GM23248 (cell line): ENCODE results near the gene HOXC12.

Source experiments
- EZH2 ChIP-seq: fragments of 200-600 bp; sonication (generic); IDR thresholded peaks from 2 replicates; pipeline ENCODE4 v1.6.1; 2018; ENCODE audit warnings: antibody characterized with exemption, mild to moderate bottlenecking; ENCODE audit not compliant: insufficient read depth, poor library complexity, severe bottlenecking
- EZH2phosphoT487 ChIP-seq: fragments of 200-600 bp; sonication (generic); IDR thresholded peaks from 2 replicates; pipeline ENCODE4 v1.6.1; 2018; ENCODE audit warnings: antibody characterized with exemption, moderate library complexity, mild to moderate bottlenecking, low read depth; ENCODE audit not compliant: insufficient read depth

- TF ChIP-seq EZH2: no peak
- TF ChIP-seq EZH2phosphoT487: no peak
Measured at GRCh38 chr12:53944209-53944608, 10.5 kb upstream of the HOXC12 start.
